GM12801 (cell line): ENCODE results near the gene ENPP3.

ENCODE experiments used
- CTCF ChIP-seq: IDR thresholded peaks from one replicate; pipeline ENCODE4 v1.5.1; 2011; ENCODE audit warnings: control low read depth; ENCODE audit not compliant: insufficient read length; ENCODE audit errors: extremely low read depth

ENPP3 gene

DNA sequence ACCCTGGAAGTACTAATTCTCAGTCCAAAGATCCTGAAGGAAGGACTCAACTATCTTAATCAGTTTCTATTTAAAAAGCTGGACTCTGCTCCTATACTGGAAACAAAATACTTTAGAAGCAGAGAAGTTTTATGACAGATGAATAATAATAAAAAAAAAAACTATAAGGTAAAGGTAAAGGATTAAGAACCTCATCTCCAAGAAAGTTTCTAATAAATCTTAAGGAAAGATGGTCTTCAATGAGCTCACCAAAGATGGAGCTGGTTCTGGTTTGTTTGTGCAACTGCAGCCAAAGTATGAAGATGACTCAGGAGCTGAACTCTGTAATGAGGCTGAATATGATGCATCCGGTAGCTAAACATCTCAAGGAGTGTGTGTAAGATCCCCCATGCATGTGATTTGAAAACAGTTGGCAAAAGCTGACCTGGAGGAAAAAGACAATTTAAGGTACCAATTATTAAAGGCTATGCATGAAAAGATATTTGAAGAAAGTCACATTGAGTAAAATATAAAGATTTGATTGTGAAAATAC is 34.3 kb upstream of the ENPP3 start:
- TF ChIP-seq CTCF = no peak

DNA sequence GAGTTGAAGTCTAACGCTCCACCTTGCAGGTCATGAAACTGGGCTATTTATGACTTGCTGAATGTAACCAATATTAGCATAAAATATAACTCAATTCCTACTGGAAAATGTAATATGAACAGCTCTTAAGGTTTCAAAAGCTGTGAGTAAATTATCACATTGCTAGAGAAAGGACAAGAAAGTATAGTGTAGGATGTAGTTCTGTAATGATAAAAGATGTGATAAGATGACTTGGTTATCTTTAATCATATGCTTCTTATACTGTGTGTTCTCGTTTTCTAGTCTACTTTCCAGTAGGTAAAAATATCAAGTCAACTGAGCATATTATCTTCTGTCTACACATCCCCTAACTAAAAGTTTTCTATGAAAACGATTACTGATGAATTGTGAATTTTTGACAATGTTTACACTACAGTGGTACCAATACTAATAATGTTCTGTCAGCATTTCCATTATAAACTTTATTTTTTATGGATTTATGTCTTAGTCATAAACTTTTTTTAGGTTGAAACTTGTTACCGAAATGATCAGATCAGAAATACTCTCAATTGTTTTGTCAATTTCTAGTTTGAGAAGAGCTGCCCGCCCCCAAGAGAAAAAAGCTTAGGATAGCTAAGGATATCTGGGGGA is 23.7 kb upstream of the ENPP3 start:
- TF ChIP-seq CTCF = no peak

GRCh38 chr6:131615275-131615674 is 21.8 kb upstream of the ENPP3 start:
- no peak for TF ChIP-seq CTCF

DNA sequence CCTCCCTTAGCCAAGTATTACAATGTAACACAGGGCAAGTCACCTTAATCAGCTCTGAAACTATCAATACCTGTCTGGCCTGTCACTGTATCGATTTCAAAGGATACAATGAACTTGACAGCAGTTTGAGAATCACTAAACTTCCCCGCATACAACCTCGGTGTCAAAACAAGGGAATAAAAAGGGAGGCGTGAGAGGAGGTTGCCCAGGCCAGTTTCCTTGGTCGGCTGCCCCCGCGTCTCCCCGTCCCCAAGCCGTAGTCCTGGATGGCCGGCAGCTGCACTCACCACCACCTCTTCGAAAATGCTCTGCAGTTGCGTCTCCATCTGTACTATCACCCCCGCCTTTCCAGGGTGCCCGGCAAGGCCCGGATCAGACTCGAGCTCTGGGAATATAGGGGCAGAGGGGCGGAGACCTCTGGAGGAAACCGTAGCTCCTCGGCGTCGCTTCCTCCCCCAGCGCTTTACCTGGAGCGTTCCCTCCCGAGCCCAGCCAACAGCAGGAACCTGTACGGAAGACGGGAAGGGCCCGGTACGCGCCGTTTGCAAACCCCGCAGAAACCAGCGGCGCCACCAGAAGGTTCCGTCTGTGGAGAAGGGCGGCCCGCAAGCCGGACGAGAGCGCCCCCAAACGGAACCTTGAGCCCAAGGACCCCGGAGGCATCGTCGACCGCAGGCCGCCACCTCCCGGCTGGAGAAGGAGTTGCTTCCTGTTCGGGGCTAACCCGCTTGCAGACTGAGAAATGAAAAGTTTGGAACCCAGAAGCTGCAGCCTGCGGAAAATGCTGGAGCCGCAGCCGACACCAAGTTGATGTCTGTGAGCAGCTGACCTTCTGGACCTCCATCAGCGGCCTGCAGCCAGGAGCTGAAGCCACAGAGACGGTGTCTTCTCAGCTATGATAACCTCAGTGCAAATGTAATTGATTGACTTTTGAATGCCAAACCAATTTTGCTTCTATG is 9.1 kb upstream of the ENPP3 start, which contains the start of gene MED23:
Gene MED23, minus strand, starts transcription at position 519 of the 959 bp plus-strand sequence. Its CDS starts 193 bp downstream, at position 326.
- no peak for TF ChIP-seq CTCF

DNA sequence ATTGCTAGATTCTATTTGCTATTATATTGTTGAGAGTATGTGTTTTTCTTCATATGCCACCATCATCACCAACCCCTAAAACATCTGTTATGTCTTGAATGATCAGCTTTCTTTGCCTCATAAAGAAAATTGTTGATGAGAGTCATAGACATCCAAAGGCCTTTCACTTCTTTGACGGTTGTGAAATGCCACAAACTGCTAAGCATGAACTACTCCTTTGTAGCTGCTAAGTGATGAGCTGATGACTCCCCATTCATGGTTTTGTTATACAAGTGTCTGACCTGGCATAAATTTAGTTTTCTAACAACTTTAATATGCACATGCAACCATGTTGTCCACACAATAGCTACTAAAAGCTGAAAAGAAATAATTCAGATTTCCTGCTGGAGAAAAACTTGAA is 8.4 kb upstream of the ENPP3 start:
- no peak for TF ChIP-seq CTCF

DNA sequence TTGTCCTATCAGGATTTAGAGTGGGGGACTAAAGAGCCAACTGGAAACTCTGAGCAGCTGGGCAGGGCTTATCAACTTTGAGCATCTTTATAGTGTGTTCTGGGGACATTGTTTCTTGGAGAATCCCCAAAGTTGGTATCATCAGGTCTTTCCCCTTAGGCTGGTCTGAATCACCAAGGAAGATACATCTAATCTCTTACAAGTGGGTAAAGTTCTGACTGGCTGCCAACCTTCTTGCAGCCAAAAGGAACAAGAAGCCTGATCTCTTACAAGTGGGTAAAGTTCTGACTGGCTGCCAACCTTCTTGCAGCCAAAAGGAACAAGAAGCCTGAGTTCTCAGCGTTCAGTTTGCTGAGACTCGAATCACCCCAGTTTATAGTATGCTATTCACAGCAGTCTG is 7.5 kb upstream of the ENPP3 start:
- no peak for TF ChIP-seq CTCF

- no peak for TF ChIP-seq CTCF
These were observed 5.3 kb upstream of the ENPP3 start for GRCh38 chr6:131631625-131632289.
